NCI-H2107 treated with DMSO at 0.1 percent for 48 hours (cell line): ENCODE data around the gene FYB1.
A peak's percentile ranks its signal among the peaks of the same experiment; 100 is the strongest.

ENCODE experiments used
- DNase-seq: peaks from one replicate; lab custom pipeline; 2025; ENCODE audit not compliant: unreplicated experiment; lab: John Stamatoyannopoulos, UW

FYB1 gene

GRCh38 chr5:39121922-39122321 is 97.4 kb downstream of the FYB1 start:
- no peak for DNase-seq

- DNase-seq = no peak
Observed at GRCh38 chr5:39121315-39121714, 98.0 kb downstream of the FYB1 start.

GRCh38 chr5:39120052-39120420 is 99.3 kb downstream of the FYB1 start:
- no peak for DNase-seq

- DNase-seq = no peak
Observed at GRCh38 chr5:39119404-39120051, 99.8 kb downstream of the FYB1 start.

- DNase-seq = no peak
Observed at GRCh38 chr5:39118638-39119037, 100.7 kb downstream of the FYB1 start.

GRCh38 chr5:39117401-39117800 is 102.0 kb downstream of the FYB1 start:
- no peak for DNase-seq

GRCh38 chr5:39116344-39117170 is 102.8 kb downstream of the FYB1 start:
- DNase-seq = no peak

- no peak for DNase-seq
Observed at GRCh38 chr5:39115644-39116343, 103.6 kb downstream of the FYB1 start.

GRCh38 chr5:39114155-39114554 is 105.2 kb downstream of the FYB1 start:
- DNase-seq = no peak

GRCh38 chr5:39113354-39113953 is 105.9 kb downstream of the FYB1 start:
- DNase-seq = no peak

- no peak for DNase-seq
Observed at GRCh38 chr5:39109606-39110005, 109.8 kb downstream of the FYB1 start.

- DNase-seq = no peak
Observed at GRCh38 chr5:39108987-39109386, 110.4 kb downstream of the FYB1 start.

GRCh38 chr5:39107350-39107749 is 112.0 kb downstream of the FYB1 start:
- no peak for DNase-seq

- no peak for DNase-seq
Observed at GRCh38 chr5:39106322-39106721, 113.0 kb downstream of the FYB1 start.

- DNase-seq = no peak
Observed at GRCh38 chr5:39104221-39104620, 115.1 kb downstream of the FYB1 start.

- no peak for DNase-seq
Observed at GRCh38 chr5:39102684-39103155, 116.6 kb downstream of the FYB1 start.

GRCh38 chr5:39100851-39101396 is 118.4 kb downstream of the FYB1 start:
- peak; percentile 44 for DNase-seq

GRCh38 chr5:39100301-39100850 is 119.0 kb downstream of the FYB1 start:
- no peak for DNase-seq

GRCh38 chr5:39099831-39100230 is 119.5 kb downstream of the FYB1 start:
- no peak for DNase-seq

GRCh38 chr5:39093352-39093751 is 126.0 kb downstream of the FYB1 start:
- DNase-seq = no peak
